GM21723 (cell line): ENCODE results near the gene GNG7.

Experiments
- ATAC-seq: cut with Tn5 transposase; IDR thresholded peaks from one replicate; pipeline ENCODE4 v1.9.1; 2021; ENCODE audit warnings: mild to moderate bottlenecking, moderate library complexity; ENCODE audit not compliant: unreplicated experiment

GNG7 gene

DNA sequence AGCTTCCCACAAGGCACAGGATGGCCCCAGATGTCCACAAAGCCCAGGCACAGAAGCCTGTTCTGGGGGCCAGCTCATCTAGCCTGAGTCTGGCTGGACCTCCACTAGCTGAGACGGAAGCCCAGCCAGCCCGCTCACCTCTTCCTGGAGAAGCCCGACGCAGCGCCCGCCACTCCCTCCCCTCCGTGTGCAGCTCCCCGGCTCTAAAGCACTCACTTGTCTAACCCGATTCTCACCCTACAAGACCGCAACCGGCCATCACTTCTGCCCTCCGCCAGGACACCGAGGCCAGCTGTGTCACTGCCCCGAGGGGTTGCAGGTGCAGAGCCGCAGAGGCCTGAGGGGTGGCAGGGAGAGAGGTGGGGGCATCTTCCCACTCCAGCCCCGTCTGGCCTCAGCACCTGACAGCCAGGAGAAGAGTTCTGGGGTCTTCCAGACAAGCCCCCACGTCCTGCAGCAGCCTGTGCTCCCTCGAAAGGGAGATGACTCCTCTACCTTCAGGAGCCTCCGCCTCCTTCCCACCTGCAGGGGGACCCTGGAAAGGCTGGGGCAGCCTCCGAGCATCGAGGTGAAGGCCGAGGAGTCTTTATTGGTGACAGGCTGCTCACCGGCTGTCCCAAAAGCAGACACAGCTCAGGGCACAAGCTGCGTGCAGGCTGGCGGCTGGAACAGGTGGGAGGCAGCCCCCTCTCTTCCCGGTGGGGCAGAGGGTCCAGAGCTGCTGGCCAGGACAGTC is 24.6 kb upstream of the GNG7 start:
- no peak for ATAC-seq

DNA sequence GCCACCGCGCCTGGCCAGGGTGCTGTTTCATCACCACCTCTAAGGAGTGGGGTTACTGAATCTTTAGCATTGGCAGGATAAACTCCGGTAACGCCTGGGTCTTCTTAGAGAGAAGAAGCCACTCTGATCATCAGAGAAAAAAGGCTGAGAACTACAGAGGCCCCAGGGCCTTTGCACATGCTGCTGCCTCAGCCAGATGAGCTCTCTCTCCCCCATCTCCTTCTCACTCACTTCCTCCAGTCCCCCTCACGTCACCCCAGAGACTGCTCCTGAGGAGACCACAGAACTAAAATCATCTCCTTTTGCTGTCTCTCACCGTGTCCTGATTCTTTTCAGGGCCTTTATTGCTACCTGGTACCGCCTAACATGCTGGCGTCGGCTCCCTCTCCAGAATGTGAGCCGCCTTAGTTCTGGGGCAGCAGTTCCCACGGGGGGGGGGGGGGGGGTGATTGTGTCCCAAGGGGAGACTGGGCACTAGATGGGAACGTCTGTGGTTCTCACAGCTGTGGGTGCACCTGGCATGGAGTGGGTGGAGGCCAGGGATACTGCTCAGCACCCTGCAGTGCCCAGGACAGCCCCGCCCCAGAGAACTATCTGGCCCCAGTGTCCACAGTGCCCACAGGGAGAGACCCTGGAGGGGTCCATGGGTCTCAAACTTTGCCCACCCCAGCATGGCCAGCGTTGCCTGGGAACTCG is 23.8 kb upstream of the GNG7 start:
- ATAC-seq: no peak

DNA sequence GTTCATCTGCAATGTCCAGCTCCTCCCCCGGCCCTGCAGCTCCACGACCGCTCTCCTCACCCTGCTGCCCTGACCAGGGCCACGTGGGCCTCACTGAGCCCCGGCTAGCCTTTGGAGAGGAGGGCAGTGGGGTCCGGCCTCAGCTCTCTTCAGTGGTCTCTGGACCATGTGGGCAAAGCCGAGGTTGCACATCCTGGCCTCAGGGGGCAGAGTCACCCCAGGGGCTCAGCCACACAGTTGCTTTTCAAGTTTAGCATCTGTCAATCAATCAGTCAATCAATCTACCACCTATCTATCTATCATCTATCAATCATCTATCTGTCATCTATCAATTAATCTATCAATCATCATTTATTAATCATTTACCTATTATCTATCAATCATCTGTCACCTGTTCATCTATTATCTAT is 21.7 kb upstream of the GNG7 start:
- ATAC-seq: no peak

DNA sequence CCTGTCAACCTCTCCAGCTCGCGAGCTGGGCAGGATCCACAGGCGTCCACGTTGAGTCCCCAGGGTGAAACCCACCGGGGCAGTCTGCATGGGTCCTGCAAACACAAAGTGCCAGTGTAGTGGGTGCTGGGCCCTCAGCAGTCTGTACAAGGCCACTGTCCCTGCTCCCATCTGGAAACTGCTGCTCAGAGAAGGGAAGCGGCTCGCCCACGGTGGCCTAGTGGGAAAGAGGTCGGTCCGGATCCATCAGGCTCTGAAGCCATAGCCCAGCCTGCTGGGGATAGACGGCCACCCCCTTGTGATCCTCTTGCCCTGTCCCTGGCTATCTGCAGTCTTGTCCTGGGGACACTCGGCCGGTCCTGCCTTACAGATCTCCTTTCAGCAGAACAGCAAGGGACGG is 21.3 kb upstream of the GNG7 start:
- no peak for ATAC-seq

DNA sequence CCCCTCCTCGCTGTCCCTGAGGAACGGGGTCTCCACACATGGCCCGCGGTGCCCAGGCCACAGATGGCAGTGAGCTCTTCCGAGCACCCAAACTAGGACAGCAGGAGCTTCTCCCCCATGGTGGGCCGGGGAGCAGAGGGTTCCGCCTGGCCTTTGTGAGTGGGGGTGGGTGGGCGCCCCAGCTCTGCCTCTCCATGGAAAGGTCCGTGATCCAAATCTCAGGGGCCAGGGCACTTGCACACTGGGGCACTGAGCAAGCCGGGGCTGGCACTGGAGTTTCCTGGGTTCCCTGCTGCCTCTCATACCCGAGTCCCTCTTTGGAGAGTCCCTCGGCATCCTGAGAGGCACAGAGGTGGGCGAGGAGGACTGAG is 20.8 kb upstream of the GNG7 start:
- ATAC-seq: no peak

GRCh38 chr19:2722541-2723344 is 20.2 kb upstream of the GNG7 start:
- ATAC-seq: no peak

DNA sequence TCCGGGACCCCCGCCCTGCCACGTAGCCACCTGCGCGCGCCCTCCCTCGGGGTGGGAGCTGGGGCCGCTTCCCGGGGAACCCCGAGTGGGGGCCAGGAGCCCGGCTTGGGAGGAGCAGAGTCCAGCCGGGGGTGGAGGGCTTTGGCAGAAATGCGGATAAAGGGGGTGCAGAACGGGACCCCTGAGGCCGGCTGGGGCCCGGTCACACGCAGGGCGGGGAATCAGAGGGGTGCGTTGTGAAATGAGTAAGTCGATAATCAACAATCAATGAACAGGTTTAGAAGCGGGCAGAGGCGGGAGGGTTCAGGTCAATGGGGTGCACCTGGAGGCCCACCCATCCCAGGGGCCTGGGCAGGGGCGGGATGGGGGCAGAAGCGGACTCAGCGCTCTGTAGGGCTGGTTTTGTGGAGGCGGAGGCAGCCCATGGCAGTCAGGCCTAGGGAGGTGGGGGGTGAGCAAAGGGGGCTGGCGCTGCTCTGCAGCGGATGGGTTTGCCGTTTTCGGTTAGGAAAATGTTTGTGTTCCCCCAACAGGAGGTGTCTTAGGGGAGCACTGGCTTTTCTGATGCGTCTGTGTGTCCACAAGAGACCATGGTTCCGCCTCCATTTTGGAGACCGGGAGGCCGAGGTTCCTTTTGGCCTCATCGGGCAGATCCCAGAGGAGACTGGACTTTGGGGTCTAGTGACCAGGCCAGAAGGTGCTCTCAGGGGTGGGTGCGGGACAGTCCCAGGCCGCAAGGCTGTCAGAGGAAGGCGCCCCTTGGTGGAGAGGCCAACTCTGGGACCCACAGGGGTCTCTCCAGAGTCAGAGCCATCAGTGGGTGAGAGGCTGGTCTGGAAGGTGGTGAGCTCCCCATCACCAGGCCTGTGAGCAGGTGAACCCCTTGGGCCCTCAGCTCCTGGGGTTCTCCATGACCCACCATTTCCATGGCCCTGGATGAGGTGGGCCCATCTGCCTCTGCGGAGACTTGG is 19.4 kb upstream of the GNG7 start:
- ATAC-seq: no peak

- no peak for ATAC-seq
These were observed 18.5 kb upstream of the GNG7 start, which contains the start of gene DIRAS1 for GRCh38 chr19:2720777-2721569. TSS of gene DIRAS1 (minus strand) at chr19:2721372. CDS start at chr19:2717806, 3,566 bp downstream.

DNA sequence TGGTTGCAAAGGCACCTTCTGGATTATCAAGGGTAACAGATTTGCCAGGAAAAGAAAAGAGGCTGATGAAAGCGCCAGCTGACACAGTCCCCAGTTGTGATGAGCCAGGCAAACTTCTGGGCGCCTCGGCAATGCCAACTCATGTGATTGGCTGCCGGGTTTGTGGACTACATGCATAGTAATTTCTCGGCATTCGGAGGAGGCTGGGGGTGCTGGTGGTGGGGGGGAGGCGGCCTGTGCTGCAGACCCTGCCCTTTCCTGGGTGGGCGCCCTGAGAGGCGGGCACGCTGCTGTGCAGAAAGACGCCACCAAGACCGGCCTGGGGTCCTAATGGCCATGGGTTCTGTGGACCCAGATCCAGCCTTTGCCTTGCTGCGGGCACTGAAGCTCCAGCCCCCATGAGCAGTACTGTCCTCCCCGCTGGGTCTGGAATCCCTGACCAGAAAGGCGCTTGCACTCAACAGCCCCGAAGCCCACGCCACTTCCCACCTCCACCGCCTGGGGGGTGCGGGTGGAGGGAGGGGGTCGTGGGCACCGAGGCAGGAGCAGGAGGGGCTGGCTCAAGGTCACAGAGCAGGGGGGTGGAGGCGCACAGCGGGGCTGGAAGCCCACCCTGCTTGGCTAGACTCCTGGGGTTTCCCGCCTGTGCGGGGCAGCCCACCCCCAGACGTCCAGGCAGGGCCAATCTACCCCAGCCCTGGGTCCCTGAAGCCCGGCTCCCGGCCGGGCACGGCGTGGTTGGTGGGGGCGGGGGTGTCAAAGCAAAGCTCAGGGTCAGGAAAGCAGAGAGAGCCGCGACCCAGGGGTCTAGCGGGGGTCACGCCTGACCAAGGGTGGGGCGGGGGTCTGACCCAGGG is 17.7 kb upstream of the GNG7 start:
- no peak for ATAC-seq

DNA sequence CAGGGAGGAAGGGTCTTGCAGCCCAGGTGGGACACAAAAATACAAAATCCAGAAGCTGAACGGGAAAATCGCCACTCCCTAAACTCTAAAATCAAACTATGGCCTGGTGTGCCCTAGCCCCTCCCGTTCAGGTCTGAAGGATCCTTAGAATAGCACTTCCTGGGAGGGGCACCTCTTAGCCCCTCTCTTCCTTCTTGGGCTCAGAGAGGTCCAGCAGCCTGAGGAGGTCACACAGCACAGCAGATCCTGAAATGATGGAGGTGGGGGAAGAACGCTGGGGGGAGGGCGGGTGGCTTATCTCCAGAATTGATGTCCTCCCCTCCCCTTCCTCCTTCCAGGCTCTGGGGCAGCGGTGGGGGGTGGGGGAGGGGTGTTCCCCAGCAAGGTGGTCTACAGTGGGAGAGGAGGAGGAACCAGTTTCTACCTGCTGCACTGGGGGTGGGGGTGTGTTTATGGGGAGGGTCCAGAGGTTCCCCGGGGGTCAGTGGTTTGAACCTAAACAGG is 16.8 kb upstream of the GNG7 start:
- no peak for ATAC-seq

DNA sequence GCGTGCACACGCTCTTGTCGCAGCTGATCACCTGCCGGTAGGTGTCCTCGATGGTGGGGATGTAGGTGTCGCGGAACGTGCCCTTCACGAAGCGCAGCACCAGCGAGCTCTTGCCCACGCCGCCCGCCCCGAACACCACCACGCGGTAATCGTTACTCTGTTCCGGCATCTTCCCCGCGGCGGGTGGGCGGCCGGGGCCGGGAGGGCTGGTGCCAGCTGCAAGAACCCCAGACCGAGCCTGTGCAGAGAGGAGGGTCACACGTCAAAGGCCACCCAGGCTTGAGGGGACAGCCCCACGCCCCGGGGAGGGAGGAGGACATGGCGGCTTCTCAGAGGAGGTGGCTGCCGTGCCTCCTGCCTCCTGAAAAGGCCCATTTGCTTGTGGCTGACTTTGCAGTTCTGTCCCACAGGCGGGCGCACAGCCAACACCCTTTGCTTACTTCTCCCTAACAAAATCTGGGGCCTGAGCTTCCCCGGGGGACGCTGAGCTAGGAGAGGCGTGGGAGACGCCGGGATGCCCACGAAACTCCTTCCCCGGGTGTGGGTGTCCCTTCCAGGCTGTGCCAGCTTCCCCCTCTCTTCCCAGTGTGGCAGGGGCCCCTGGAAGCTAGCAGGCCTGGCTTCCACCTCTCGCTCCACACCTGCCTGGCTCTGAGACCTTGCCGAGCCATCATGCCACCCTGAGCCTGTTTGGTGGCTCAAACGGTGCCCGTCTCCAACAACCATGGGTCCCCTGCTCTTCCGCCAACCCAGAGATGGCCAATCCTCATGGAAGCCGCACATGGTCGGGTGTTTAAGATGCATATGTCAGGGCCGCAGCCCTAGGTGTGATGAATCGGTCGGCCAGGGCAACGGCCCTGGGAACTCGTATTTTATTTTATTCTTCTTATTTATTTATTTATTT is 15.4 kb upstream of the GNG7 start:
- no peak for ATAC-seq

- ATAC-seq: no peak
These were observed 14.5 kb upstream of the GNG7 start for GRCh38 chr19:2716722-2717637.

GRCh38 chr19:2716275-2716650 is 13.8 kb upstream of the GNG7 start:
- ATAC-seq: no peak

- no peak for ATAC-seq
These were observed 13.2 kb upstream of the GNG7 start for GRCh38 chr19:2715470-2716274.

- ATAC-seq: no peak
These were observed 12.2 kb upstream of the GNG7 start for GRCh38 chr19:2714531-2715269.
